Osteoblast (primary cell): Measurements from ENCODE around the gene PICK1. TPM values are rescaled to one million over a fixed set of nuclear protein-coding genes. Genes with fewer than 3 reads are reported as not detected.

Source experiments
- DNase-seq: peaks from one replicate; pipeline ENCODE4 v3.0.0; 2011; ENCODE audit warnings: low spot score, mixed read lengths; ENCODE audit not compliant: insufficient read length; ENCODE audit errors: missing footprints
- H2AFZ ChIP-seq: 2 replicates; pipeline ENCODE4 v1.6.0; 2011; ENCODE audit warnings: mild to moderate bottlenecking, low read length
- H3K27ac ChIP-seq: 2 replicates; pipeline ENCODE4 v1.5.1; 2011; ENCODE audit warnings: mild to moderate bottlenecking, low read depth, low read length, moderate library complexity
- H3K27me3 ChIP-seq: 2 replicates; pipeline ENCODE4 v1.6.0; 2012; ENCODE audit warnings: mild to moderate bottlenecking, control low read depth, inconsistent platforms, low read length, moderate library complexity; ENCODE audit not compliant: insufficient read depth
- H3K36me3 ChIP-seq: 2 replicates; pipeline ENCODE4 v1.5.1; 2011; ENCODE audit warnings: mild to moderate bottlenecking, low read length, control low read depth, moderate library complexity; ENCODE audit not compliant: insufficient read depth
- H3K4me1 ChIP-seq: 2 replicates; pipeline ENCODE4 v1.5.1; 2011; ENCODE audit warnings: mild to moderate bottlenecking, low read length, control low read depth, moderate library complexity; ENCODE audit not compliant: insufficient read depth
- H3K4me2 ChIP-seq: 2 replicates; pipeline ENCODE4 v1.6.0; 2011; ENCODE audit warnings: mild to moderate bottlenecking, low read length; ENCODE audit not compliant: insufficient read depth
- H3K4me3 ChIP-seq: fragments of 200-600 bp; sonication (generic); 3 replicates; pipeline ENCODE4 v1.5.1; 2012; ENCODE audit warnings: mild to moderate bottlenecking, low read length, inconsistent platforms; ENCODE audit not compliant: insufficient read depth
- H3K79me2 ChIP-seq: 2 replicates; pipeline ENCODE4 v1.6.0; 2012; ENCODE audit warnings: mild to moderate bottlenecking, low read length, control low read depth, inconsistent platforms; ENCODE audit not compliant: insufficient read depth
- H3K9me3 ChIP-seq: 2 replicates; pipeline ENCODE4 v1.5.1; 2011; ENCODE audit warnings: low read depth, low read length, control low read depth
- H4K20me1 ChIP-seq: 2 replicates; pipeline ENCODE4 v1.6.0; 2012; ENCODE audit warnings: mild to moderate bottlenecking, low read length, control low read depth; ENCODE audit not compliant: insufficient read depth
- CTCF ChIP-seq: IDR thresholded peaks from 2 replicates; pipeline ENCODE4 v1.5.1; 2011; ENCODE audit warnings: mild to moderate bottlenecking, low read depth, low read length, moderate library complexity; ENCODE audit errors: extremely low read depth
- total RNA-seq: library from RNA; depleted of rRNA; stranded (reverse); fragments of >200 nt; gene quantifications from 2 replicates; pipeline ENCODE4 v1.2.3, GENCODE V29; 2012

The PICK1 gene
- total RNA-seq, 1 donor = 15.6 TPM

DNA sequence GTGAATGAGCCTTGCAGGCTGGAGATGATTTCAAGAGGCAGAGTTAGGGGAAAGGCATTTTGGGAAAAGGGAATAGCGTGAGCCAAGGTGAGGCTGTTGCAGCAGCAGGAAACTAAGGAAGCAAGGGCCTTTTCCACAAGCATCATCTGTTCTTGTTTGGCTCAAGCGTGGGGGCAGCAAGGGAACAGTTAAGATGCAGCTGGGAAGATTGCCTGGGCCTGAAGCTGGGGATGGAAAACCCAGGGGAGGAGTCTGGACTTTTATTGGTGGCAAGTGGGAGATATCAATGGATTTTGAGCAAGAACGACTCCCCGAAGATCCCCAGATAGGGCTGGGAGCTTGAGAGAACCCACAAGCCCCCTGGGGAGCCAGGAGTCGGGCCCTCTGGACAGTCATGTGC is 27.3 kb upstream of the PICK1 start:
- Histone ChIP-seq H3K9me3 (no peaks in the 10 kb centered on the region), H3K27me3 (no peaks in the 10 kb centered on the region), H4K20me1 (no peaks in the 10 kb centered on the region), H3K79me2 (no peaks in the 10 kb centered on the region), H2AFZ (no peak overlapping the region), H3K4me2 (no peak overlapping the region), H3K4me3 (no peak overlapping the region), H3K36me3 (no peaks in the 10 kb centered on the region), H3K4me1 (peaks cover 27% of the 10 kb centered on the region), H3K27ac (no peak overlapping the region)
- TF ChIP-seq CTCF = no peak
- DNase-seq = peak; percentile 17

GRCh38 chr22:38030311-38031133 is 26.7 kb upstream of the PICK1 start:
- DNase-seq = peak; percentile 88
- peak; percentile 10 for TF ChIP-seq CTCF
- H3K79me2 ChIP-seq = no peaks in the 10 kb centered on the region
- no peak overlapping the region for H2AFZ ChIP-seq
- H4K20me1 ChIP-seq = no peaks in the 10 kb centered on the region
- no peaks in the 10 kb centered on the region for H3K36me3 ChIP-seq
- H3K4me3 ChIP-seq = no peak overlapping the region
- peak overlapping the region; percentile 11 for H3K27ac ChIP-seq
- H3K27me3 ChIP-seq = no peaks in the 10 kb centered on the region
- H3K9me3 ChIP-seq = no peaks in the 10 kb centered on the region
- peaks cover 30% of the 10 kb centered on the region for H3K4me1 ChIP-seq
- no peak overlapping the region for H3K4me2 ChIP-seq

GRCh38 chr22:38031491-38031890 is 25.7 kb upstream of the PICK1 start:
- H3K27me3 ChIP-seq = no peaks in the 10 kb centered on the region
- no peaks in the 10 kb centered on the region for H4K20me1 ChIP-seq
- peaks cover 30% of the 10 kb centered on the region for H3K4me1 ChIP-seq
- no peak overlapping the region for H3K4me3 ChIP-seq
- H3K9me3 ChIP-seq = no peaks in the 10 kb centered on the region
- no peak overlapping the region for H3K4me2 ChIP-seq
- no peak for TF ChIP-seq CTCF
- no peak overlapping the region for H2AFZ ChIP-seq
- DNase-seq = peak; percentile 79
- no peak overlapping the region for H3K27ac ChIP-seq
- H3K79me2 ChIP-seq = no peaks in the 10 kb centered on the region
- no peaks in the 10 kb centered on the region for H3K36me3 ChIP-seq

- H4K20me1 ChIP-seq = no peaks in the 10 kb centered on the region
- DNase-seq = peak; percentile 76
- H3K27ac ChIP-seq = peak overlapping the region; percentile 5
- TF ChIP-seq CTCF = no peak
- H3K4me1 ChIP-seq = peaks cover 30% of the 10 kb centered on the region
- no peaks in the 10 kb centered on the region for H3K36me3 ChIP-seq
- H3K4me2 ChIP-seq = no peak overlapping the region
- no peak overlapping the region for H3K4me3 ChIP-seq
- no peaks in the 10 kb centered on the region for H3K79me2 ChIP-seq
- no peaks in the 10 kb centered on the region for H3K9me3 ChIP-seq
- no peak overlapping the region for H2AFZ ChIP-seq
- no peaks in the 10 kb centered on the region for H3K27me3 ChIP-seq
These were observed 24.3 kb upstream of the PICK1 start for GRCh38 chr22:38032681-38033521.
